Testis (tissue), 2 donors: ENCODE results near the gene WDR41.

Experiments
- POLR2A ChIP-seq: fragments of 450-650 bp; IDR thresholded peaks from one replicate; pipeline ENCODE4 v1.6.1; 2017; ENCODE audit warnings: antibody characterized with exemption, mild to moderate bottlenecking, moderate library complexity
- TF ChIP-seq, protein P1 (sequence below), 3 experiments: fragments of 450-650 bp in 2 of 3; fragments of 200-600 bp in 1 of 3; sonication (generic) in 1 of 3; IDR thresholded peaks; one replicate each; pipeline ENCODE4 v1.5.1; 2016 to 2019; ENCODE audit warnings: antibody characterized with exemption in 3 of 3, mild to moderate bottlenecking in 2 of 3, moderate library complexity in 1 of 3

DNA sequence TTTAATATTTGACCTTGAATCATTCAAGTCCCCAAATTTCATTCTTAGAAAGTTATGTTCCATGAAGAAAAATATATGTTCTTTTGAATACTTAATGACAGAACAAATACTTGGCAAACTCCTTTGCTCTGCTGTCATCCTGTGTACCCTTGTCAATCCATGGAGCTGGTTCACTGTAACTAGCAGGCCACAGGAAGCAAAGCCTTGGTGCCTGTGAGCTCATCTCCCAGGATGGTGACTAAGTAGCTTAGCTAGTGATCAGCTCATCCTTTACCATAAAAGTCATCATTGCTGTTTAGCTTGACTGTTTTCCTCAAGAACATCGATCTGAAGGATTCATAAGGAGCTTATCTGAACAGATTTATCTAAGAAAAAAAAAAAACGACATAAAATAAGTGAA, 65.4 kb downstream of the WDR41 start:
- TF ChIP-seq, protein P1, sequence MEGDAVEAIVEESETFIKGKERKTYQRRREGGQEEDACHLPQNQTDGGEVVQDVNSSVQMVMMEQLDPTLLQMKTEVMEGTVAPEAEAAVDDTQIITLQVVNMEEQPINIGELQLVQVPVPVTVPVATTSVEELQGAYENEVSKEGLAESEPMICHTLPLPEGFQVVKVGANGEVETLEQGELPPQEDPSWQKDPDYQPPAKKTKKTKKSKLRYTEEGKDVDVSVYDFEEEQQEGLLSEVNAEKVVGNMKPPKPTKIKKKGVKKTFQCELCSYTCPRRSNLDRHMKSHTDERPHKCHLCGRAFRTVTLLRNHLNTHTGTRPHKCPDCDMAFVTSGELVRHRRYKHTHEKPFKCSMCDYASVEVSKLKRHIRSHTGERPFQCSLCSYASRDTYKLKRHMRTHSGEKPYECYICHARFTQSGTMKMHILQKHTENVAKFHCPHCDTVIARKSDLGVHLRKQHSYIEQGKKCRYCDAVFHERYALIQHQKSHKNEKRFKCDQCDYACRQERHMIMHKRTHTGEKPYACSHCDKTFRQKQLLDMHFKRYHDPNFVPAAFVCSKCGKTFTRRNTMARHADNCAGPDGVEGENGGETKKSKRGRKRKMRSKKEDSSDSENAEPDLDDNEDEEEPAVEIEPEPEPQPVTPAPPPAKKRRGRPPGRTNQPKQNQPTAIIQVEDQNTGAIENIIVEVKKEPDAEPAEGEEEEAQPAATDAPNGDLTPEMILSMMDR (IDR thresholded peaks at IDR 0.05), result no peak
- TF ChIP-seq POLR2A, result no peak
